Measurements from ENCODE around the gene STK33.

STK33 gene

GRCh38 chr11:8564526-8564925 is 29.5 kb downstream of the STK33 start:
- H3K4me3 ChIP-seq (ENCODE audit: control insufficient read depth, low read depth, low read length): no peak overlapping the region
- no peak for DNase-seq (ENCODE audit: low read depth)
- no peak for TF ChIP-seq CTCF (conservative IDR thresholded peaks at IDR 0.05; ENCODE audit: control insufficient read depth, insufficient read depth, low read depth, low read length)

- TF ChIP-seq CTCF (conservative IDR thresholded peaks at IDR 0.05; ENCODE audit: control insufficient read depth, insufficient read depth, low read depth, low read length): no peak
- no peak for DNase-seq (ENCODE audit: low read depth)
- H3K4me3 ChIP-seq (ENCODE audit: control insufficient read depth, low read depth, low read length): no peak overlapping the region
These were observed 32.6 kb downstream of the STK33 start for GRCh38 chr11:8561461-8561860.

GRCh38 chr11:8558436-8558835 is 35.6 kb downstream of the STK33 start:
- TF ChIP-seq CTCF (conservative IDR thresholded peaks at IDR 0.05; ENCODE audit: control insufficient read depth, insufficient read depth, low read depth, low read length): no peak
- H3K4me3 ChIP-seq (ENCODE audit: control insufficient read depth, low read depth, low read length): no peak overlapping the region
- no peak for DNase-seq (ENCODE audit: low read depth)

- no peak for TF ChIP-seq CTCF (conservative IDR thresholded peaks at IDR 0.05; ENCODE audit: control insufficient read depth, insufficient read depth, low read depth, low read length)
- no peak for DNase-seq (ENCODE audit: low read depth)
- no peak overlapping the region for H3K4me3 ChIP-seq (ENCODE audit: control insufficient read depth, low read depth, low read length)
These were observed 48.2 kb downstream of the STK33 start for GRCh38 chr11:8545698-8546366.

- H3K4me3 ChIP-seq (ENCODE audit: control insufficient read depth, low read depth, low read length): no peak overlapping the region
- no peak for DNase-seq (ENCODE audit: low read depth)
- no peak for TF ChIP-seq CTCF (conservative IDR thresholded peaks at IDR 0.05; ENCODE audit: control insufficient read depth, insufficient read depth, low read depth, low read length)
These were observed 49.2 kb downstream of the STK33 start for GRCh38 chr11:8544807-8545206.

- no peak for TF ChIP-seq CTCF (conservative IDR thresholded peaks at IDR 0.05; ENCODE audit: control insufficient read depth, insufficient read depth, low read depth, low read length)
- no peak overlapping the region for H3K4me3 ChIP-seq (ENCODE audit: control insufficient read depth, low read depth, low read length)
- DNase-seq (ENCODE audit: low read depth): no peak
These were observed 50.8 kb downstream of the STK33 start for GRCh38 chr11:8543278-8543677.

GRCh38 chr11:8541448-8541847 is 52.6 kb downstream of the STK33 start:
- TF ChIP-seq CTCF (conservative IDR thresholded peaks at IDR 0.05; ENCODE audit: control insufficient read depth, insufficient read depth, low read depth, low read length): no peak
- H3K4me3 ChIP-seq (ENCODE audit: control insufficient read depth, low read depth, low read length): no peak overlapping the region
- no peak for DNase-seq (ENCODE audit: low read depth)
